SK-N-SH treated with all-trans-retinoic acid at 6 μM for 48 hours (cell line): ENCODE results near the gene RPL32.

Experiments used
- ATAC-seq: fragments of 200-7000 bp; cut with Tn5 transposase; 3 replicates; pipeline ENCODE4 v1.9.1; 2020; ENCODE audit warnings: mild to moderate bottlenecking, moderate library complexity
- ARNTL ChIP-seq: fragments of 450-650 bp; formaldehyde crosslinking; IDR thresholded peaks from 2 replicates; pipeline ENCODE4 v1.5.0; 2020; ENCODE audit warnings: low read depth, mild to moderate bottlenecking, moderate library complexity, borderline replicate concordance
- BACH2 ChIP-seq: fragments of 250-450 bp; sonication (Bioruptor Pico); IDR thresholded peaks from 2 replicates; pipeline ENCODE4 v1.9.0; 2021; ENCODE audit warnings: mild to moderate bottlenecking, borderline replicate concordance
- CSDC2 ChIP-seq: fragments of 250-450 bp; sonication (Bioruptor Pico); IDR thresholded peaks from 2 replicates; pipeline ENCODE4 v1.5.0; 2020; ENCODE audit warnings: mild to moderate bottlenecking, moderate library complexity
- CSRNP3 ChIP-seq: fragments of 250-450 bp; sonication (Bioruptor Pico); IDR thresholded peaks from 2 replicates; pipeline ENCODE4 v1.5.1; 2021; ENCODE audit warnings: mild to moderate bottlenecking, moderate library complexity
- ESRRG ChIP-seq: fragments of 250-450 bp; sonication (Bioruptor Pico); IDR thresholded peaks from 2 replicates; pipeline ENCODE4 v1.6.1; 2021; ENCODE audit warnings: mild to moderate bottlenecking
- GLIS3 ChIP-seq: fragments of 250-450 bp; sonication (Bioruptor Pico); IDR thresholded peaks from 2 replicates; pipeline ENCODE4 v1.5.0; 2020; ENCODE audit warnings: mild to moderate bottlenecking, moderate library complexity
- ISL1 ChIP-seq: fragments of 250-450 bp; sonication (Bioruptor Pico); IDR thresholded peaks from 2 replicates; pipeline ENCODE4 v2.1.2; 2022; ENCODE audit warnings: mild to moderate bottlenecking, moderate library complexity
- PATZ1 ChIP-seq: fragments of 250-450 bp; sonication (Bioruptor Pico); IDR thresholded peaks from 2 replicates; pipeline ENCODE4 v1.8.0; 2020; ENCODE audit warnings: mild to moderate bottlenecking, moderate library complexity, borderline replicate concordance
- POU6F1 ChIP-seq: fragments of 250-450 bp; sonication (Bioruptor Pico); IDR thresholded peaks from 2 replicates; pipeline ENCODE4 v1.8.0; 2021; ENCODE audit warnings: low read depth, mild to moderate bottlenecking, moderate library complexity, borderline replicate concordance
- PPARA ChIP-seq: fragments of 250-450 bp; sonication (Bioruptor Pico); IDR thresholded peaks from 2 replicates; pipeline ENCODE4 v1.5.0; 2020; ENCODE audit warnings: mild to moderate bottlenecking, borderline replicate concordance
- RARB ChIP-seq: fragments of 250-450 bp; sonication (Bioruptor Pico); IDR thresholded peaks from 2 replicates; pipeline ENCODE4 v1.8.0; 2021; ENCODE audit warnings: mild to moderate bottlenecking, moderate library complexity
- TCF4 ChIP-seq: fragments of 250-450 bp; sonication (Bioruptor Pico); IDR thresholded peaks from 2 replicates; pipeline ENCODE4 v1.8.0; 2021; ENCODE audit warnings: mild to moderate bottlenecking, moderate library complexity, borderline replicate concordance
- TOX ChIP-seq: fragments of 250-450 bp; sonication (Bioruptor Pico); IDR thresholded peaks from 2 replicates; pipeline ENCODE4 v1.8.0; 2021; ENCODE audit warnings: mild to moderate bottlenecking, moderate library complexity, borderline replicate concordance
- TSHZ2 ChIP-seq: fragments of 250-450 bp; sonication (Bioruptor Pico); IDR thresholded peaks from 2 replicates; pipeline ENCODE4 v1.5.0; 2020; ENCODE audit warnings: mild to moderate bottlenecking, moderate library complexity
- ZC3H10 ChIP-seq: fragments of 250-450 bp; sonication (Bioruptor Pico); IDR thresholded peaks from 2 replicates; pipeline ENCODE4 v1.5.1; 2021; ENCODE audit warnings: mild to moderate bottlenecking, moderate library complexity
- ZFP3 ChIP-seq: fragments of 250-450 bp; sonication (Bioruptor Pico); IDR thresholded peaks from 2 replicates; pipeline ENCODE4 v1.5.0; 2020; ENCODE audit warnings: mild to moderate bottlenecking, moderate library complexity
- ZFP30 ChIP-seq: fragments of 450-650 bp; formaldehyde crosslinking; IDR thresholded peaks from 2 replicates; pipeline ENCODE4 v1.5.0; 2022; ENCODE audit warnings: mild to moderate bottlenecking, moderate library complexity
- ZNF70 ChIP-seq: fragments of 450-650 bp; formaldehyde crosslinking; IDR thresholded peaks from 2 replicates; pipeline ENCODE4 v1.5.0; 2020; ENCODE audit warnings: mild to moderate bottlenecking, moderate library complexity
- ZNF8 ChIP-seq: fragments of 450-650 bp; formaldehyde crosslinking; IDR thresholded peaks from 2 replicates; pipeline ENCODE4 v1.5.0; 2020; ENCODE audit warnings: mild to moderate bottlenecking, moderate library complexity

Gene RPL32

GRCh38 chr3:12815719-12816118 lies 25.6 kb downstream of the RPL32 start:
- TF ChIP-seq BACH2 (CRISPR knock-in tag) (no peak), ZFP3 (CRISPR knock-in tag) (no peak), ZNF70 (no peak), CSRNP3 (CRISPR knock-in tag) (no peak), PATZ1 (no peak), TOX (CRISPR knock-in tag) (no peak), TSHZ2 (CRISPR knock-in tag) (no peak)
- ATAC-seq, result no peak

GRCh38 chr3:12815078-12815477 lies 26.3 kb downstream of the RPL32 start:
- TF ChIP-seq ISL1, result no peak
- no peak for TF ChIP-seq ARNTL
- TF ChIP-seq TCF4 (CRISPR knock-in tag), result no peak
- TF ChIP-seq ESRRG (CRISPR knock-in tag), result no peak
- TF ChIP-seq POU6F1 (CRISPR knock-in tag), result no peak
- TF ChIP-seq TOX (CRISPR knock-in tag), result no peak
- TF ChIP-seq GLIS3 (CRISPR knock-in tag), result no peak
- no peak for TF ChIP-seq BACH2 (CRISPR knock-in tag)
- no peak for TF ChIP-seq ZNF8
- TF ChIP-seq ZC3H10 (CRISPR knock-in tag), result no peak
- no peak for TF ChIP-seq ZFP30 (CRISPR knock-in tag)
- no peak for TF ChIP-seq CSDC2
- ATAC-seq, result no peak

GRCh38 chr3:12813967-12814366 lies 27.4 kb downstream of the RPL32 start:
- ATAC-seq, result no peak
- TF ChIP-seq ZNF8 (no peak), POU6F1 (CRISPR knock-in tag) (no peak), BACH2 (CRISPR knock-in tag) (no peak), ARNTL (no peak), RARB (CRISPR knock-in tag) (no peak), ESRRG (CRISPR knock-in tag) (no peak), PPARA (CRISPR knock-in tag) (no peak), PATZ1 (no peak), TSHZ2 (CRISPR knock-in tag) (no peak), TOX (CRISPR knock-in tag) (no peak), GLIS3 (CRISPR knock-in tag) (no peak)
